Effector CD4-positive, alpha-beta T cell (primary cell): Measurements from ENCODE around the gene CTNNAL1.
"Not testable (repeated sequence)": the region's sequence is repeated elsewhere in the genome, so short reads cannot be mapped to it uniquely, and the experiment has no call there.

Source experiments
- DNase-seq: peaks from one replicate; pipeline ENCODE4 v3.0.0-alpha.2; 2020

Gene CTNNAL1

DNA sequence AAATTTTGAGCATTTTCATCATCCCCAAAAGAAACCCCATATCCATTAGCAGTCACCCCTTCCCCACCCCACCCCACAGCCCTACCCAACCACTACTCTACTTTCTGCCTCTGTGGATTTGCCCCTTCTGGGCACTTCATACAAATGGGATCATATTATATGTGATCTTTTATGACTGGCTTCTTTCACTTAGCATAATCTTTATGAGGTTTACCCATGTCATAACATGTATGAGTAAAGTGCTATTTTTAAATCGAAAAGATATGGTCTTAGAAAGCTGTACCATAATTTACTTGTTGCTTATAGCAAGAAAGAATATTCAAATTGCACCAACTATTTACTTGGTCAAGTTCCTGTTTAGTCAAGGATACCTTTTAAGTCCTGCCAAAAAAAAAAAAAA is 92.1 kb downstream of the CTNNAL1 start:
- no peak for DNase-seq

DNA sequence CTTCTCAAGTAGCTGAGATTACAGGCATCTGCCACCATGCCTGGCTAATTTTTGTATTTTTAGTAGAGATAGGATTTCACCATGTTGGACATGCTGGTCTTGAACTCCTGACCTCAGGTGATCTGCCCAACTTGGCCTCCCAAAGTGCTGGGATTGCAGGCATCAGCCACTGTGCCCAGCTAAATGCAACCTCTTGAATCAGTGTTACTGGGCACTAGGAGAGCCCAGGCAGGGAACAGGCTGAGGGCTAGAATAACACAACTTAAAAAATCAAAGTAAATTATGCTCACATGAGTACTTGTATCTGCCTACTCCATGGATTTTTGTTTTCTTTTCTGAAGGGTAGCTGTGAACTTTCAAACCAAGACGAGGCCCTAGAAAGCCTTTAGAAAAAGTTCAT is 92.9 kb downstream of the CTNNAL1 start:
- not testable (repeated sequence) for DNase-seq

DNA sequence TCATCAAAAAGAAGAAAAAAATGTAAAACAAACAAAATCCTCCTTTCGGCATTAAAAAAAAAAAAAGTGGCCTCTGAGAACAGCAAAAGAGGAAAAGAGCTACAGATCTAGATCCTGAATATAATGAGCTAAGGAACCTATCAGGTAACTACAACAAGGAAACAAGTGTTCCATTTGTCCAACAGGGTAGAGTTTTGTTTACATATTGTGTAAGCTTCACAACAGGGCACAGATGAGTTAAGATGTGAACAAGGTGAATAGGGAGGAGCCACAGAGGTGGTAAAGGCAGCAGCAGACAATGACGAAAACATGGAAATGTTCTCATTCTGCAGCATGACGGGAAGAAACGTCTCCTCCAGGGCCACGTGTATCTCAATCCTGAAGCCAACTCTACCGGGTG is 93.8 kb downstream of the CTNNAL1 start:
- no peak for DNase-seq

DNA sequence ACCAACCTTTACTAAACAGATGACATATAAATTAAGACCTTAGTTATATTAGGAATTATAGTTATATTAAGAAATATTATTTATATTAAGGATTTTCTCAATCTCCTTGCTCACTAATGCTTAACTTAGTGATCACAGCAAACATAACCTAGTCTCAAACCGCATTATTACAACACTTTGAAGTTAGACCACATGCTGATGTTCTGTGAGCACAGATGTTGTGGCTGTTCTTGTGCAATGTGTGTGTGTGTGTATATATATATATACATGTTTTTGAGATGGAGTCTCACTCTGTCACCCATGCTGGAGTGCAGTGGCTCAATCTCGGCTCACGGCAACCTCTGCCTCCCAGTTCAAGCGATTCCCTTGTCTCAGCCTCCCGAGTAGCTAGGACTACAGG is 99.9 kb downstream of the CTNNAL1 start:
- DNase-seq, result no peak

DNA sequence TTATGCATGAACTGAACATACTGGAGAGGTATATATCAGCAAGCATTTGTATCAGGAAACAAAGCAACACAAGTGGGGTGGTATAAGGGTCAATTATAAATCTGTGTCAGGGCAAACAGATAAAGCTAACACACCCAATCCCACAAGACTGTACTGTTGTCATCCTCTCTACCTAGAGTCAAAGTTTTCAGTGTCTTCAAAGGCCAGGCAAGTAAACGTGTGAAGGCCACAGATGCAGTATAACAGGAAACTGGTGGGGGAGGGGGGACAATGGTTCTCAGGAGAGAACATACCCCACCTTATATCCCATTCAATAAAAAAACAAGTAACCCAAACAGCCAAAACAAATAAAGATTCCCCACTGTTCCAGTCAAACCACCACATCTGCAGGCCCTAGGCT is 101.5 kb downstream of the CTNNAL1 start:
- no peak for DNase-seq

DNA sequence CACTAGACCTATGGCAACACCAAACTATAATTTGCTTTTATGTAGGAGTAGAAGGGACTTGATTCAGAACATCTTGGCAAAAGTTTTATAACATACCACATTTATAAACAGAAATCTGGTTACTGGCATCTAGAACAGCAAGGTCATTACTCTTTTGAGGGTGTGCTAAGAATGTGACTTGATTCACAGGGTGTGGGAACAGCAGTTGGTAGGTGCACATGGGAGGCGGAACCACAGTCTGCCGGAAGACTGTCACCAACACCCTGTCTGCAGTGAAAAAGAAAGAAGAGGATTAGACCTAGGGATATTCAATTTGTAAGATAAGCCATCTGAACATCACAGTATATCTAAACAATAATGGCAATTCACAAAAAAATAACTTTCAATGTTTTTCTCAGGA is 102.4 kb downstream of the CTNNAL1 start:
- no peak for DNase-seq

DNA sequence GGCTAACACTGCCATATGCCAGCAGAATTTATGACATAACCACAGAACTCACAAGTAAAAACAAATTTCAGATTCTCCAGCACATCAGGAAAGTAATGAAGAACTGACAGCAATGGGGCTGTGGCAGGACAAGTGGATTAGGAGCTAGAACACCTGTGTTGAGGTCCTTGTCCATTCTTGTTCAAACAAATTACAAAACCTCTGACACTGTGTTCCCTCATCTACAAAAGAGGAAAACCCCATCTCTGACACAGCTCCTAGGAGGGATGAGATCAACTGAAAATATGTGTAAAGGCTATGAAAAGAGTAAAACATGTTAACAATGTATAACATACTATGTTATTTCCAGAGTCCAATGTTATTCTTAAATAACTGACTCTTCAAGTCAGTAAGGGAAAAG is 102.9 kb downstream of the CTNNAL1 start:
- DNase-seq, result no peak

DNA sequence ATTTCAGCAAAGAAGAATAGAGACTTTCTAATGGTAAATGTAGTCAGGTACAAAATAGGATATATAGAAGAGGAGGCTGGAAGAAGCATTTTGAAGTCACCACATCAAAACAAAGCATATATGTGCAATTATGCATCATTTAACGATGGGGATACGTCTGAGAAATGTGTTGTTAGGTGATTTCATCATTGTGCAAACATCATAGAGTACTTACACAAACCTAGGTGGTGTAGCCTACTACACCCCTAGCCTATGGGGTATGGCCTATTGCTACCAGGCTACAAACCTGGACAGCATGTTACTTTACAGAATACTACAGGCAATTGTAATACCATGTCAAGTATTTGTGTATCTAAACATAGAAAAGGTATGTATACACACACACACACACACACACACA is 107.8 kb downstream of the CTNNAL1 start:
- DNase-seq, result no peak

DNA sequence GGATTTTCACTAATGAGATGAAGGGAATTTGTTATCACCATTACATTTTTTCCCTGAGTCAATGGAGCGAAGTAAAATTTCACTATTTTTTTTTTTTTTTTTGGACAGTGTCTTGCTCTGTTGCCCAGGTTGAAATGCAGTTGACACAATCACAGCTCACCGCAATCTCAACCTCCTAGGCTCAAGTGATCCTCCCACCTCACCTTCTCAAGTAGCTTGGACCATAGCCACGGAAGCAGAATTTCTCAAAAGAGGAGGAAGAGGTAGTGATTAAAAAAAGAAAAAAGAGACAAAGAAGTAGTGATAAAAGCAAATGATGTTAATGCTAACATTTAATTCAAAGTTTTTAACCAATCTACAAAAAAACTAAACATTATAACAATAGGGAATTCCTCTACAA is 109.1 kb downstream of the CTNNAL1 start:
- no peak for DNase-seq

DNA sequence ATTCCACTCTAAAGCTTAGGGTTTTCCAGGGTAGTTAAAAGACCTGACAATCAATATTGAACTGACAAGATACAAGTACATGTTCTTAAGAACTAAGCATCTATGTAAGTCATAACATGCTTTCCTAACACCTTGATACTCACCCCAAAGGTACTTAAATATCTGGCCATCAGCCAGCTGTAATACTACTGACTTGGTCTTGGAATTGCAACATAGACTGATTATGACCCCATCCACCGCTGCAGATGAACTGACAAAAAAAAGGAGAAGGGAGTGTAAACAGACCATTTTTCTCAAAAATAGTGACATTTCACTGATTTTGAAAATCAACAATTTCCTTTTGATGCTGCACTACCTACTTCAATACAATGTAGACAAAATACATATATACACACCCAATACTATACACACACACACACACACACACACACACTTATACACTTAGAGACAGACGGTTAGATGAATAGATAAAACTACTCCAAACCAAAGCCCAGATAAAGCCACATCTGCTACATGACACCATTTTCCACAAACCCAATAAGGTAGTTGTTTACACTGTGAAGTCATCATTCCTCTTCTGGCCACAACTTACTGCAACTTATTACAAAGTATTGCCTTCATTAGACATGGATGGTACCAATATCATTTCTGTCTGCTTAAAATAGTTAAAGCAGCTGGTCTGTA is 109.7 kb downstream of the CTNNAL1 start:
- no peak for DNase-seq

DNA sequence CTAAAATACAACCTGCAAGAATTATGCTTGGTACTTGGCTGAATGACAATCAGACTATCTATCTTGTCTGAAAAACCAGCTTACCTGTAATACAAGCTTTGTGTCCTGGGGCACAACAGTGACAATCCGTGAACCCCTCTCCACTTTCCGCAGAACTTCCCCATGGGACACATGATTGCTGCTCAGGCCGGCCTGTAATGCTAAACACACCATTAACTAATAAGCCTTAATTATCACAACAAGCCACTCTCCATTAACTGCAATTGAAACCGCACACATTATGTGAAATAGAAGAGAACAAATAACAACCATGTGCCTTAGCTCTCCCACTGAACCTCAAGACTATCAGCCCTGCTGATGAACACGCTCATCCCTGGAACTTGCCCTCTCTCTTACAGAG is 113.1 kb downstream of the CTNNAL1 start:
- no peak for DNase-seq

DNA sequence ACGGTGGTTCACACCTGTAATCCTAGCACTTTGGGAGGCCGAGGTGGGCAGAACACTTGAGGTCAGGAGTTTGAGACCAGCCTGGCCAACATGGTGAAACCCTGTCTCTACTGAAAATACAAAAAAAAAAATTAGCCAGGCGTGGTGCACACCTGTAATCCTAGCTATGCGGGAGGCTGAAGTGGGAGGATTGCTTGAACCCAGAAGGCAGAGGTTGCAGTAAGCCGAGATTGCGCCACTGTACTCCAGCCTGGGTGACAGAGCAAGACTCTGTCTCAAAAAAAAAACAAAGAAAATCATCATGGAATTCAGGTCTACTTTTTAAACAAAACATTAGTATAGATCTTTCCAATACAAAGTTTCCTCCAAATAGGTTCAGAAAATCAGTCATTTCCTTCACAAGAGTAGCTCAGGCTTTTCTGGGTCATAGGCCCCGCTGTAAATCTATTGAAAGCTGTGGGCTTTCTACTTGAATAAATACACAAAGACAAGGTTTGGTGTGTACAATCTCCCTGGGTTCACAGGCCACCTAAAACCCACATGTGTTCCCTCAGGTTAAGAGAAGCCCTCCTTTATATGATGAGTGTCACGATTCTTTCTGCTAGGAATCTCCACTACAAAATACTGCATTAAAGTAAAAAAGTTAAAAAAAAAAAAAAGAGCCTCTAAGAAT is 114.1 kb downstream of the CTNNAL1 start:
- DNase-seq, result not testable (repeated sequence)

DNA sequence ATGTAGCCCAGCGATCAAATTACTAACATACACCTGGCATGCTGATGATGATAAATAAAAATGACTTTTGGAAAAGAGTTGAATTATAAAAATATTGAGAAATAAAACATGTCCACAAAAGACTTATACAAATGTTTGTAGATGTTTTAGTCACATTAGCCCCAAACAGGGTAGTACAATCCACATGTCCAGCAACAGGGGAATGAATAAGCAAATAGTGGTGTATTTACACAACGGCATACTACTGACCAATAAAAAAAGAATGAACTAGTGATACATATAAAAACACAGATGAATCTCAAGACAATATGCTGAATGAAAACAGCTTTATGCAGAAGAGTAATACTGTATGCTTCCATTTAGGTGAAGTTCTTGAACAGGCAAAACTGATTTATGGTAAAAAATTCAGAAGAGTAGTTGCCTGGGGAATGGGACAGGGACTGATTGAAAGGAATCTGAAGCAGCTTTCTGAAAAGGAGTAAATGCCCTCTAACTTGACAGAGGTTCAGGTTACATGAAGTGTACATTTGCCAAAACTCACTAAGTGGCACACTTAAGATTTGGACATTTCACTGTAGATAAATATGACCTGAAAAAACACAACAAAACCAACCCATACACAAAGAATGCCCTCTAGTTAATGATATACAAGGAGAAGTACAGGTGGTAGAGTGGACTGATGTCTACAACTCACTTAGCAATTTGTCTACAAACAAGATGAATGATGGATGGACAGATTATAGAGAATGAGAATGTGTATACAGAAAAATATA is 115.8 kb downstream of the CTNNAL1 start:
- no peak for DNase-seq

DNA sequence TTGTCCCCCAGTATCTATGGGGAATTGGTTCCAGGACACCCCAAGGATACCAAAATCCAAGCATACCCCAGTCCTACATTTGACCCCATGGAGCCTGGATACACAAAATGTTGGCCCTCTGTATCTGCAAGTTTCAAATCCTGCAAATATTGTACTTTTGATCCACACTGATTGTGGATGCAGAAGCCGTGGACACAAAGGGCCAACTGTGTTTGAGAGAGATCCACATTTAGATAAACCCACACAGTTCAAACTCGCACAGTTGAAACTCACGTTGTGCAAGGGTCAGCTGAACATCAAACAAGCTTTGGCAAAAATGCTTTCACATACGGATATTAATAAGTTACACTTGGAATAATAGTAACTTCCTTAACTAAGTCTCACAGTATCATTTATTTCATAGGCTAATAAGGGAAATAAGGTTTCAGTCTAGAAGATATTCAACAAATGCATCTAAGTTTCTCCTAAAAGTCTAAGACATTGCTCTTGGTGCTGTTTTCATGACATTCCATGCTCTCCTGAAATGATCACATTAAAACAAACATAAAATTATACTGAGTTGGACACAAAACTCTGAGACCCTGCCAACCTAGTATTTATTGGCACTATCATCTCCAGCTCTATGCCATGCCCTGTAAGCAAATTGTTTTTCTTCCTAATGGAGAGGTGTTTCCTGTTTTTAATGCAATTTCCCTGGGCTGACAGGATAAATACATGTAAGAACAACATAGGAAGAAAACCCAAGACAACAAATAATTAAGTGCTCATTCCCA is 118.9 kb downstream of the CTNNAL1 start:
- no peak for DNase-seq
